ENCODE measurements around the gene CDKN1C. TPM values are rescaled to one million over a fixed set of nuclear protein-coding genes. Genes with fewer than 3 reads are reported as not detected.

The CDKN1C gene
- total and polyA plus RNA-seq, 2 of the 8 experiments (the other 6 are each of a cell fraction or from before 2014, with no cell fraction given), result 12.8 to 14.1 TPM

DNA sequence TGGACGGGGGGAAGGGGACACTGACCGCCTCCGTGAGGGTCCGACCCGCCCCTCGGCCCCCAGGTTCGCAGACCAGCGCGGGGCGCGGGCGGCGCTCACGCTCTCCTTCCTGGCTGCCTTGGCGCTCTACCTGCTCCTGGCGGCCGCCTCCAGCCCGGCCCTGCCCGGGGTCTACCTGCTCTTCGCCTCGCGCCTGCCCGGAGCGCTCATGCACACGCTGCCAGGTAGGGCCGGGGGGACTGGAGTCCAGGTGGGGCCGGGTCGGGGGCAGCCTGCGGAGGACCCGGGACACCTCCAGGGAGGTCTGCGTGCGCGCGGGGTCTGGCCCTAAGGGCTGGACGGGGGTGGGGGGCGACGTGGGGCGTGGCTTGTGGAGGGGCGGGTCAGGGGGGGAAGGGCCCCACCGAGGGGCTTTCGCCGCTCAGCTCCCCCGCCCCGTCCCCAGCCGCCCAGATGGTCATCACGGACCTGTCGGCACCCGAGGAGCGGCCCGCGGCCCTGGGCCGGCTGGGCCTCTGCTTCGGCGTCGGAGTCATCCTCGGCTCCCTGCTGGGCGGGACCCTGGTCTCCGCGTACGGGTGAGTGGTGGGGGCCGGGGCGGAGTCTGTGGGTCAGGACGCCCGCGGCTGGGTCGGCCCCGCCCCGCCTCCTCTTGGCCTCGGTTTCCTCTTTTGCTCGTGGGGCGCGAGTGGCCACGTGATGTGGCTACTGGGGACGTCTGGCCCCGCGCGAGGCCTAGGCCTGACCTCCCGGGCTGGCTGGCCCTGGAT, 23.7 kb upstream of the CDKN1C start:
- Histone ChIP-seq H4K8ac (ENCODE audit: extremely low read depth, insufficient read depth, low read length) (no peak overlapping the region), H3K79me1 (ENCODE audit: low read depth, low read length) (no peaks in the 10 kb centered on the region), H3K18ac (ENCODE audit: extremely low read depth, low read length) (no peak overlapping the region), H3K4me2 (ENCODE audit: insufficient read depth in 1 of 2, low read depth in 2 of 2, low read length in 2 of 2) (peak overlapping the region in 1 of 2 experiments; percentile 38; a peak in 2 of 4 replicates), H2BK12ac (ENCODE audit: low read depth, low read length) (no peak overlapping the region), H3K27ac (ENCODE audit: low read depth, low read length) (no peak overlapping the region), H3K27me3 (replicated peaks in 1 of 4; ENCODE audit: control insufficient read depth in 3 of 4, extremely low read depth in 1 of 4, insufficient read depth in 3 of 4, low read length in 3 of 4) (no peaks in the 10 kb centered on the region; a peak in 1 of 7 replicates), H2BK5ac (ENCODE audit: low read depth, low read length) (no peak overlapping the region), H3K36me3 (ENCODE audit: control insufficient read depth in 2 of 4, insufficient read depth in 4 of 4, low read length in 3 of 4) (no peaks in the 10 kb centered on the region), H3K4me1 (replicated peaks in 1 of 4; ENCODE audit: control insufficient read depth in 3 of 4, insufficient read depth in 4 of 4, low read length in 3 of 4) (peaks cover 0 to 19% (median 8%) of the 10 kb centered on the region in 4 experiments; a peak in 4 of 7 replicates), H3K9ac (replicated peaks in 1 of 4; ENCODE audit: extremely low read depth in 1 of 4, low read depth in 3 of 4, low read length in 3 of 4) (no peak overlapping the region), H4K5ac (ENCODE audit: insufficient read length, low read depth, low read length) (no peak overlapping the region), H3K23me2 (ENCODE audit: low read depth, low read length) (no peaks in the 10 kb centered on the region), H3K9me3 (ENCODE audit: insufficient read depth in 2 of 2, low read depth in 1 of 2, low read length in 1 of 2) (no peaks in the 10 kb centered on the region), H3K14ac (ENCODE audit: insufficient read length) (no peak overlapping the region), H3K23ac (ENCODE audit: insufficient read length) (no peak overlapping the region), H2AFZ (ENCODE audit: low read length) (no peak overlapping the region), H2BK120ac (replicated peaks; ENCODE audit: low read depth, low read length) (no peak overlapping the region), H4K91ac (replicated peaks; ENCODE audit: insufficient read length, low read length) (no peak overlapping the region), H2BK20ac (ENCODE audit: low read length) (no peak overlapping the region), H2BK15ac (ENCODE audit: low read length) (no peak overlapping the region), H3K4ac (replicated peaks; ENCODE audit: insufficient read length, low read depth, low read length) (no peak overlapping the region), H3K79me2 (ENCODE audit: control insufficient read depth in 1 of 2, insufficient read depth in 2 of 2, low read length in 2 of 2) (no peaks in the 10 kb centered on the region), H2AK5ac (ENCODE audit: low read depth, low read length) (no peak overlapping the region), H3K4me3 (ENCODE audit: extremely low read depth in 1 of 4, insufficient read depth in 2 of 4, low read depth in 3 of 4, low read length in 4 of 4) (peak overlapping the region in 1 of 4 experiments; percentile 46; a peak in 2 of 8 replicates), H4K20me1 (replicated peaks in 1 of 2; ENCODE audit: control insufficient read depth in 1 of 2, insufficient read depth in 2 of 2, low read length in 2 of 2) (peaks cover 0 to 2% of the 10 kb centered on the region in 2 experiments), H3K56ac (replicated peaks; ENCODE audit: insufficient read length, low read depth, low read length) (no peak overlapping the region)
- WGBS, 2 experiments (ENCODE audit: extremely low coverage in 1 of 2, insufficient coverage in 1 of 2, insufficient read length in 1 of 2, insufficient replicate concordance in 2 of 2, low coverage in 1 of 2, low lambda C conversion rate in 2 of 2, missing lambda C conversion rate in 1 of 2), result 64% methylated on average over 23 of the region's 78 CpGs; no CpG with 5 or more reads in 1 of the 2 experiments
- DNase-seq (ENCODE audit: low read depth in 1 of 2, low spot score in 2 of 2), result no peak
- CTCF ChIA-PET (ENCODE audit: partially characterized antibody), result interaction anchor here (0.6 to 1.6 kb wide), 5 partner anchors 17 to 377 kb away, joined by 3 to 5 read pairs (median 3); no protein-coding TSS in a partner anchor
- FAIRE-seq, result no peak
- POLR2A ChIA-PET (ENCODE audit: partially characterized antibody), result no interaction called here
- TF ChIP-seq FOSL1 (IDR thresholded peaks at IDR 0.05; ENCODE audit: insufficient read depth, low read depth, low read length), result no peak
- TF ChIP-seq CBX5 (IDR thresholded peaks at IDR 0.05; ENCODE audit: low read depth, low read length), result no peak
- no peak for TF ChIP-seq EGR1 (IDR thresholded peaks at IDR 0.05; ENCODE audit: borderline replicate concordance, low read depth, low read length)
- TF ChIP-seq TAF1 (IDR thresholded peaks at IDR 0.05; ENCODE audit: low read depth, low read length), result no peak
- TF ChIP-seq JUN (IDR thresholded peaks at IDR 0.05; ENCODE audit: low read depth, low read length), result no peak
- no peak for TF ChIP-seq CTBP2 (IDR thresholded peaks at IDR 0.05; ENCODE audit: borderline replicate concordance, insufficient read depth, insufficient read length, low read length)
- TF ChIP-seq SIX5 (IDR thresholded peaks at IDR 0.05; ENCODE audit: low read depth, low read length), result no peak
- TF ChIP-seq RXRA (IDR thresholded peaks at IDR 0.05; ENCODE audit: insufficient read depth, low read depth, low read length), result no peak
- TF ChIP-seq, protein P1, sequence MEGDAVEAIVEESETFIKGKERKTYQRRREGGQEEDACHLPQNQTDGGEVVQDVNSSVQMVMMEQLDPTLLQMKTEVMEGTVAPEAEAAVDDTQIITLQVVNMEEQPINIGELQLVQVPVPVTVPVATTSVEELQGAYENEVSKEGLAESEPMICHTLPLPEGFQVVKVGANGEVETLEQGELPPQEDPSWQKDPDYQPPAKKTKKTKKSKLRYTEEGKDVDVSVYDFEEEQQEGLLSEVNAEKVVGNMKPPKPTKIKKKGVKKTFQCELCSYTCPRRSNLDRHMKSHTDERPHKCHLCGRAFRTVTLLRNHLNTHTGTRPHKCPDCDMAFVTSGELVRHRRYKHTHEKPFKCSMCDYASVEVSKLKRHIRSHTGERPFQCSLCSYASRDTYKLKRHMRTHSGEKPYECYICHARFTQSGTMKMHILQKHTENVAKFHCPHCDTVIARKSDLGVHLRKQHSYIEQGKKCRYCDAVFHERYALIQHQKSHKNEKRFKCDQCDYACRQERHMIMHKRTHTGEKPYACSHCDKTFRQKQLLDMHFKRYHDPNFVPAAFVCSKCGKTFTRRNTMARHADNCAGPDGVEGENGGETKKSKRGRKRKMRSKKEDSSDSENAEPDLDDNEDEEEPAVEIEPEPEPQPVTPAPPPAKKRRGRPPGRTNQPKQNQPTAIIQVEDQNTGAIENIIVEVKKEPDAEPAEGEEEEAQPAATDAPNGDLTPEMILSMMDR (IDR thresholded peaks at IDR 0.05; ENCODE audit: control extremely low read depth in 1 of 3, insufficient read depth in 1 of 3, low read depth in 1 of 3, low read length in 3 of 3), result no peak
- no peak for TF ChIP-seq BCL11A (IDR thresholded peaks at IDR 0.05; ENCODE audit: low read depth in 2 of 2, low read length in 2 of 2)

Measured in H1 (cell line).